Panc1 (cell line): Measurements from ENCODE around the gene LYPD4. TPM values are rescaled to one million over a fixed set of nuclear protein-coding genes. Genes with fewer than 3 reads are reported as not detected.

Source experiments
- ATAC-seq: fragments of 200-7000 bp; cut with Tn5 transposase; 2 replicates; pipeline ENCODE4 v1.9.1; 2020; ENCODE audit warnings: mild to moderate bottlenecking, moderate library complexity
- BruUV-seq: library from RNA; stranded (reverse); fragments of 400-500 nt; replicated peaks from 2 replicates; lab custom pipeline; 2021; lab: Mats Ljungman, UMichigan
- CTCF ChIA-PET: fragments of 300-600 bp; sonication (Branson Sonifier 250); formaldehyde crosslinking; loops from one replicate; lab custom pipeline; 2022; ENCODE audit warnings: antibody characterized with exemption; lab: Charles Lee
- POLR2A ChIA-PET: fragments of 300-600 bp; sonication (Branson Sonifier 250); formaldehyde crosslinking; loops from one replicate; lab custom pipeline; 2022; ENCODE audit warnings: antibody characterized with exemption; lab: Charles Lee
- DNase-seq: peaks from one replicate; pipeline ENCODE4 v3.0.0-alpha.2; 2010; ENCODE audit warnings: low read depth, low spot score
- H3K27ac ChIP-seq: 2 replicates; pipeline ENCODE4 v1.5.1; 2011; ENCODE audit warnings: mild to moderate bottlenecking, low read length, inconsistent platforms
- H3K27me3 ChIP-seq: fragments of 200-500 bp; sonication (Bioruptor generic); 2 replicates; pipeline ENCODE4 v1.6.0; 2014; ENCODE audit warnings: low read length, inconsistent platforms; ENCODE audit not compliant: control insufficient read depth, insufficient read depth
- H3K36me3 ChIP-seq: fragments of 200-500 bp; sonication (Bioruptor generic); 2 replicates; pipeline ENCODE4 v1.5.1; 2014; ENCODE audit warnings: inconsistent platforms, mild to moderate bottlenecking, low read length, moderate library complexity; ENCODE audit not compliant: control insufficient read depth, insufficient read depth
- H3K4me1 ChIP-seq: 2 replicates; pipeline ENCODE4 v1.5.1; 2011; ENCODE audit warnings: inconsistent platforms, mild to moderate bottlenecking, low read length, moderate library complexity; ENCODE audit not compliant: control insufficient read depth, insufficient read depth
- H3K4me3 ChIP-seq, 2 experiments: 2 replicates each; pipeline ENCODE4 v1.5.1; 2011 to 2012; ENCODE audit warnings: low read depth in 2 of 2, low read length in 2 of 2, mild to moderate bottlenecking in 2 of 2, inconsistent platforms in 1 of 2, moderate library complexity in 1 of 2
- H3K9me3 ChIP-seq: fragments of 200-500 bp; sonication (Bioruptor generic); 2 replicates; pipeline ENCODE4 v1.5.1; 2014; ENCODE audit warnings: low read depth, mild to moderate bottlenecking, inconsistent platforms, low read length, moderate library complexity; ENCODE audit not compliant: control insufficient read depth, insufficient read depth
- POLR2AphosphoS5 ChIP-seq: IDR thresholded peaks from 2 replicates; pipeline ENCODE4 v1.6.1; 2012; ENCODE audit warnings: mild to moderate bottlenecking, low read depth, low read length, moderate library complexity
- SIN3A ChIP-seq: IDR thresholded peaks from 2 replicates; pipeline ENCODE4 v1.6.1; 2012; ENCODE audit warnings: low read depth, mild to moderate bottlenecking, low read length, moderate library complexity, borderline replicate concordance; ENCODE audit not compliant: insufficient read depth
- TCF7L2 ChIP-seq: IDR thresholded peaks from 2 replicates; pipeline ENCODE4 v1.6.1; 2011; ENCODE audit warnings: mild to moderate bottlenecking, low read depth, low read length, inconsistent platforms
- in situ Hi-C: cut with HindIII; loops from 2 replicates; pipeline ENCODE4 v1.10.0; 2016; ENCODE audit warnings: low sequenced_read_pairs, low pct_unique_long_range_greater_than_20kb
- intact Hi-C: fragments of 100-400 bp; cut with micrococcal nuclease; formaldehyde crosslinking; loops from one replicate; pipeline ENCODE4 v1.10.0; 2022; ENCODE audit not compliant: unreplicated experiment
- total RNA-seq: library from RNA; stranded (reverse); gene quantifications from one replicate; pipeline ENCODE4 v1.2.1, GENCODE V29; 2021; ENCODE audit not compliant: unreplicated experiment
- TF ChIP-seq, protein P1 (sequence below), 2 experiments: IDR thresholded peaks; 2 replicates each; pipeline ENCODE4 v1.6.1; 2011 to 2012; ENCODE audit warnings: low read depth in 2 of 2, control low read depth in 1 of 2, low read length in 1 of 2, mild to moderate bottlenecking in 1 of 2, moderate library complexity in 1 of 2; ENCODE audit not compliant: insufficient read depth in 1 of 2
- TF ChIP-seq, protein P2 (sequence below): fragments of 450-650 bp; IDR thresholded peaks from 2 replicates; pipeline ENCODE4 v1.5.1; 2017; ENCODE audit warnings: mild to moderate bottlenecking

LYPD4 gene
- total RNA-seq, 1 experiment from 2014 or later = not detected

DNA sequence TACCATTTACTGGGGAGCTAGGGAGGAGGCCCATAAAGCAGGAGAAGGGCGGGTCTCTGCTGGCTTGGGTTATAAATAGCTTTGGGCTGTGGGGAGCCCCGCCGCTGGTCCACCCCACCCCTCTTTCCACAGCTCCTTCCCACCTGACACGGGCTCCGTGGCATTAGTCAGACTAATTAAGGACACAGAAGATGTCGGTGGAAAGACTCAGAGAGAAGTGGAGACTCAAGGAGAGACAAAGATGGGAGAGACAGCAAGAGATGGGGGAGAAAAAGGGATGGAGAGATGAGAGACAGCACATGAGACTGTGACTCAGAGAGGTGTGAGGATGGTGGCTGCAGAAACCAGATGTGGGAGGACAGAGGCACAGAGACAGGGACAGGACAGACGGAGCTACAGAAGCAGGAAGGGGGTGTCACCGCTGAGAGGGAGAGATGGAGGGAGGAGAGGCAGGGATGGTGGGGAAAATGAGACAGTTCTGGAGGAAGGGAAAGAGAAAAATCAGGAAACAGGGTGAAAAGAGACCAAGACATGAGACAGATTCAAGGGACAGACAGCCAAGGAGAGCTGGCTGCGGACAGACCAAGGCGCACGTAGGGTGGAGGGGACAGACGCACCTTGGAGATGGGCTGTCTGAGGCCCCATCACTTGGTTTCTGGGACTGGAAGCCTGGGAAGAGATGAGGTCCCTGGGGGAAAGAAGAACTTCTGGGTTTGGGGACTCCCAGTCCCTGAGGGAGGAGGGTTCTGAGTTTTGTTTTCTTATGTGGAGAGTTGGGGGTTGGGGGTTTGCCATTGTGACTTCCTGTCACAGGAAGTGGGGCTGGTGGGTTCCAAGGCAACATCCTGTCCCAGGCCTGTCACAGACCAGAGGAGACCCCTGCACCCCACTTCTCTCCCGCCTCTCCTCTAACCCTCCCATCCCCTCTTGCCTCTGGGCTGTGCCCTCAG, 42.6 kb upstream of the LYPD4 start:
- Histone ChIP-seq H3K4me3 (no peak overlapping the region), H3K27me3 (no peaks in the 10 kb centered on the region), H3K4me1 (peaks cover 25% of the 10 kb centered on the region), H3K27ac (peak overlapping the region; percentile 51), H3K9me3 (no peaks in the 10 kb centered on the region), H3K36me3 (no peaks in the 10 kb centered on the region; the same call in 1 of the 2 replicates)
- in situ Hi-C loops (no loop called here), intact Hi-C loops (loop anchor here (10.0 kb wide), 1 partner anchor 48 kb away; no protein-coding TSS in a partner anchor)
- POLR2A ChIA-PET = interaction anchor here (0.6 kb wide), 1 partner anchor 133 kb away, joined by 4 read pairs; no protein-coding TSS in a partner anchor
- DNase-seq = no peak
- CTCF ChIA-PET = interaction anchor here (0.5 kb wide), 2 partner anchors 363 to 542 kb away, joined by 3 read pairs; no protein-coding TSS in a partner anchor
- no peak for ATAC-seq
- TSS peak; percentile 36 for BruUV-seq
- TF ChIP-seq TCF7L2 (no peak), SIN3A (no peak)
- TF ChIP-seq, protein P1, sequence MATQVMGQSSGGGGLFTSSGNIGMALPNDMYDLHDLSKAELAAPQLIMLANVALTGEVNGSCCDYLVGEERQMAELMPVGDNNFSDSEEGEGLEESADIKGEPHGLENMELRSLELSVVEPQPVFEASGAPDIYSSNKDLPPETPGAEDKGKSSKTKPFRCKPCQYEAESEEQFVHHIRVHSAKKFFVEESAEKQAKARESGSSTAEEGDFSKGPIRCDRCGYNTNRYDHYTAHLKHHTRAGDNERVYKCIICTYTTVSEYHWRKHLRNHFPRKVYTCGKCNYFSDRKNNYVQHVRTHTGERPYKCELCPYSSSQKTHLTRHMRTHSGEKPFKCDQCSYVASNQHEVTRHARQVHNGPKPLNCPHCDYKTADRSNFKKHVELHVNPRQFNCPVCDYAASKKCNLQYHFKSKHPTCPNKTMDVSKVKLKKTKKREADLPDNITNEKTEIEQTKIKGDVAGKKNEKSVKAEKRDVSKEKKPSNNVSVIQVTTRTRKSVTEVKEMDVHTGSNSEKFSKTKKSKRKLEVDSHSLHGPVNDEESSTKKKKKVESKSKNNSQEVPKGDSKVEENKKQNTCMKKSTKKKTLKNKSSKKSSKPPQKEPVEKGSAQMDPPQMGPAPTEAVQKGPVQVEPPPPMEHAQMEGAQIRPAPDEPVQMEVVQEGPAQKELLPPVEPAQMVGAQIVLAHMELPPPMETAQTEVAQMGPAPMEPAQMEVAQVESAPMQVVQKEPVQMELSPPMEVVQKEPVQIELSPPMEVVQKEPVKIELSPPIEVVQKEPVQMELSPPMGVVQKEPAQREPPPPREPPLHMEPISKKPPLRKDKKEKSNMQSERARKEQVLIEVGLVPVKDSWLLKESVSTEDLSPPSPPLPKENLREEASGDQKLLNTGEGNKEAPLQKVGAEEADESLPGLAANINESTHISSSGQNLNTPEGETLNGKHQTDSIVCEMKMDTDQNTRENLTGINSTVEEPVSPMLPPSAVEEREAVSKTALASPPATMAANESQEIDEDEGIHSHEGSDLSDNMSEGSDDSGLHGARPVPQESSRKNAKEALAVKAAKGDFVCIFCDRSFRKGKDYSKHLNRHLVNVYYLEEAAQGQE (IDR thresholded peaks at IDR 0.05; ENCODE audit: insufficient read depth in 1 of 2, low read depth in 2 of 2, low read length in 1 of 2) = no peak

- DNase-seq (peak; percentile 68), ATAC-seq (peak; percentile 95)
- ChIA-PET CTCF (no interaction called here), POLR2A (no interaction called here)
- peak overlapping the region; percentile 79 to 93 for H3K4me3 ChIP-seq
- in situ Hi-C loops (no loop called here), intact Hi-C loops (loop anchor here (10.0 kb wide), 1 partner anchor 51 kb away; no protein-coding TSS in a partner anchor)
- H3K27ac ChIP-seq = peak overlapping the region; percentile 90
- H3K9me3 ChIP-seq = no peaks in the 10 kb centered on the region
- peaks cover 25% of the 10 kb centered on the region for H3K4me1 ChIP-seq
- BruUV-seq = TSS peak; percentile 64
- H3K27me3 ChIP-seq = no peaks in the 10 kb centered on the region
- H3K36me3 ChIP-seq = no peaks in the 10 kb centered on the region; the same call in 1 of the 2 replicates
- TF ChIP-seq, protein P2, sequence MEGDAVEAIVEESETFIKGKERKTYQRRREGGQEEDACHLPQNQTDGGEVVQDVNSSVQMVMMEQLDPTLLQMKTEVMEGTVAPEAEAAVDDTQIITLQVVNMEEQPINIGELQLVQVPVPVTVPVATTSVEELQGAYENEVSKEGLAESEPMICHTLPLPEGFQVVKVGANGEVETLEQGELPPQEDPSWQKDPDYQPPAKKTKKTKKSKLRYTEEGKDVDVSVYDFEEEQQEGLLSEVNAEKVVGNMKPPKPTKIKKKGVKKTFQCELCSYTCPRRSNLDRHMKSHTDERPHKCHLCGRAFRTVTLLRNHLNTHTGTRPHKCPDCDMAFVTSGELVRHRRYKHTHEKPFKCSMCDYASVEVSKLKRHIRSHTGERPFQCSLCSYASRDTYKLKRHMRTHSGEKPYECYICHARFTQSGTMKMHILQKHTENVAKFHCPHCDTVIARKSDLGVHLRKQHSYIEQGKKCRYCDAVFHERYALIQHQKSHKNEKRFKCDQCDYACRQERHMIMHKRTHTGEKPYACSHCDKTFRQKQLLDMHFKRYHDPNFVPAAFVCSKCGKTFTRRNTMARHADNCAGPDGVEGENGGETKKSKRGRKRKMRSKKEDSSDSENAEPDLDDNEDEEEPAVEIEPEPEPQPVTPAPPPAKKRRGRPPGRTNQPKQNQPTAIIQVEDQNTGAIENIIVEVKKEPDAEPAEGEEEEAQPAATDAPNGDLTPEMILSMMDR = no peak
- TF ChIP-seq, protein P1 (IDR thresholded peaks at IDR 0.05; ENCODE audit: insufficient read depth in 1 of 2, low read depth in 2 of 2, low read length in 1 of 2) = no peak
- TF ChIP-seq TCF7L2 (no peak), SIN3A (peak; percentile 70; the same call in 1 of the 2 replicates), POLR2AphosphoS5 (peak; percentile 57)
Observed at GRCh38 chr19:41883821-41884733, 39.6 kb upstream of the LYPD4 start.
